SK-N-MC (cell line): ENCODE data around the gene ABCD3.

Source experiments
- EZH2 ChIP-seq: fragments of 200-600 bp; sonication (generic); IDR thresholded peaks from one replicate; pipeline ENCODE4 v1.6.1; 2017; ENCODE audit warnings: antibody characterized with exemption
- POLR2AphosphoS5 ChIP-seq: IDR thresholded peaks from 2 replicates; pipeline ENCODE4 v1.6.1; 2012; ENCODE audit warnings: mild to moderate bottlenecking, low read depth, low read length, borderline replicate concordance

GRCh38 chr1:94522304-94522703 is 104.1 kb downstream of the ABCD3 start:
- no peak for TF ChIP-seq EZH2
- no peak for TF ChIP-seq POLR2AphosphoS5
